ENCODE data around the gene MOV10L1. TPM values are rescaled to one million over a fixed set of nuclear protein-coding genes. Genes with fewer than 3 reads are reported as not detected.

The MOV10L1 gene
- under 1 TPM in 1 of 4 donors, not detected in 3; 0.67 TPM for total RNA-seq

- no peak for TF ChIP-seq POLR2A (IDR thresholded peaks at IDR 0.05)
- no peak for TF ChIP-seq CTCF (IDR thresholded peaks at IDR 0.05)
- Histone ChIP-seq H3K27me3 (no peaks in the 10 kb centered on the region), H3K4me3 (no peak within 1 kb of the TSS), H3K36me3 (no peaks in the 10 kb centered on the region), H3K27ac (no peak within 1 kb of the TSS), H3K9me3 (no peaks in the 10 kb centered on the region), H3K4me1 (no peaks in the 10 kb centered on the region)
- DNase-seq, result no peak
These were observed at the start of gene MOV10L1 for GRCh38 chr22:50089682-50090411. Gene MOV10L1 (plus strand): TSS chr22:50090006. CDS start chr22:50090089, 83 bp downstream.

- Histone ChIP-seq H3K4me1 (no peaks in the 10 kb centered on the region), H3K4me3 (no peak overlapping the region), H3K36me3 (no peaks in the 10 kb centered on the region), H3K27me3 (no peaks in the 10 kb centered on the region), H3K9me3 (no peaks in the 10 kb centered on the region), H3K27ac (no peak overlapping the region)
- DNase-seq, result no peak
- no peak for TF ChIP-seq POLR2A (IDR thresholded peaks at IDR 0.05)
- no peak for TF ChIP-seq CTCF (IDR thresholded peaks at IDR 0.05)
These were observed 49.1 kb upstream of the MOV10L1 start for GRCh38 chr22:50040717-50041116.

GRCh38 chr22:50041361-50042065, 48.3 kb upstream of the MOV10L1 start:
- Histone ChIP-seq H3K27ac (no peak overlapping the region), H3K36me3 (no peaks in the 10 kb centered on the region), H3K4me3 (no peak overlapping the region), H3K27me3 (no peaks in the 10 kb centered on the region), H3K4me1 (no peaks in the 10 kb centered on the region), H3K9me3 (no peaks in the 10 kb centered on the region)
- no peak for DNase-seq
- TF ChIP-seq CTCF (IDR thresholded peaks at IDR 0.05) (no peak), POLR2A (IDR thresholded peaks at IDR 0.05) (no peak)

GRCh38 chr22:50044485-50045118, 45.2 kb upstream of the MOV10L1 start:
- TF ChIP-seq CTCF (IDR thresholded peaks at IDR 0.05), result no peak
- TF ChIP-seq POLR2A (IDR thresholded peaks at IDR 0.05), result no peak
- Histone ChIP-seq H3K27me3 (no peaks in the 10 kb centered on the region), H3K4me3 (no peak overlapping the region), H3K36me3 (no peaks in the 10 kb centered on the region), H3K4me1 (no peaks in the 10 kb centered on the region), H3K27ac (no peak overlapping the region), H3K9me3 (no peaks in the 10 kb centered on the region)
- DNase-seq, result no peak

GRCh38 chr22:50045211-50046018, 44.4 kb upstream of the MOV10L1 start:
- Histone ChIP-seq H3K27ac (no peak overlapping the region), H3K4me1 (no peaks in the 10 kb centered on the region), H3K9me3 (no peaks in the 10 kb centered on the region), H3K27me3 (no peaks in the 10 kb centered on the region), H3K36me3 (no peaks in the 10 kb centered on the region), H3K4me3 (no peak overlapping the region)
- DNase-seq, result no peak
- no peak for TF ChIP-seq CTCF (IDR thresholded peaks at IDR 0.05)
- TF ChIP-seq POLR2A (IDR thresholded peaks at IDR 0.05), result no peak

Data from Peyer's patch (tissue), 4 donors.